WI38 (cell line): Measurements from ENCODE around the gene DNAJC6.

ENCODE experiments used
- H3K4me3 ChIP-seq: 2 replicates; pipeline ENCODE4 v1.5.1; 2011; ENCODE audit warnings: low read depth, mild to moderate bottlenecking, control low read depth, low read length
- CTCF ChIP-seq: IDR thresholded peaks from 2 replicates; pipeline ENCODE4 v1.5.1; 2012; ENCODE audit warnings: low read depth, mild to moderate bottlenecking, control low read depth, low read length

Gene DNAJC6

GRCh38 chr1:65388908-65389695 is 79.8 kb downstream of the DNAJC6 start:
- H3K4me3 ChIP-seq: no peak overlapping the region
- no peak for TF ChIP-seq CTCF

GRCh38 chr1:65392497-65392896 is 83.2 kb downstream of the DNAJC6 start:
- no peak overlapping the region for H3K4me3 ChIP-seq
- TF ChIP-seq CTCF: no peak

GRCh38 chr1:65393347-65393746 is 84.0 kb downstream of the DNAJC6 start:
- no peak for TF ChIP-seq CTCF
- no peak overlapping the region for H3K4me3 ChIP-seq

GRCh38 chr1:65393928-65394327 is 84.6 kb downstream of the DNAJC6 start:
- H3K4me3 ChIP-seq: no peak overlapping the region
- no peak for TF ChIP-seq CTCF

GRCh38 chr1:65395887-65396612 is 86.7 kb downstream of the DNAJC6 start:
- H3K4me3 ChIP-seq: no peak overlapping the region
- TF ChIP-seq CTCF: no peak

- TF ChIP-seq CTCF: no peak
- H3K4me3 ChIP-seq: no peak overlapping the region
Observed at GRCh38 chr1:65398083-65398482, 88.7 kb downstream of the DNAJC6 start.

- H3K4me3 ChIP-seq: no peak overlapping the region
- no peak for TF ChIP-seq CTCF
Observed at GRCh38 chr1:65399003-65399402, 89.7 kb downstream of the DNAJC6 start.
